NCI-H2196 treated with DMSO at 0.1 percent for 48 hours (cell line): ENCODE results near the gene DIDO1.

Experiments
- DNase-seq: peaks from one replicate; lab custom pipeline; 2025; ENCODE audit not compliant: unreplicated experiment; lab: John Stamatoyannopoulos, UW

The DIDO1 gene

GRCh38 chr20:62926229-62927127, at the start of gene DIDO1:
DIDO1 (minus strand) TSS chr20:62926505.
- DNase-seq = peak; percentile 83

GRCh38 chr20:62975251-62975760, 49.0 kb upstream of the DIDO1 start:
- DNase-seq = no peak

- no peak for DNase-seq
Observed at GRCh38 chr20:62972845-62973745, 46.8 kb upstream of the DIDO1 start.

- DNase-seq = peak; percentile 50
Observed at GRCh38 chr20:62971950-62972844, 45.9 kb upstream of the DIDO1 start.

- no peak for DNase-seq
Observed at GRCh38 chr20:62971211-62971949, 45.1 kb upstream of the DIDO1 start.

GRCh38 chr20:62970307-62971210, 44.3 kb upstream of the DIDO1 start:
- DNase-seq = no peak

GRCh38 chr20:62969939-62970306, 43.6 kb upstream of the DIDO1 start:
- DNase-seq = no peak

GRCh38 chr20:62969179-62969760, 43.0 kb upstream of the DIDO1 start:
- no peak for DNase-seq

- DNase-seq = no peak
Observed at GRCh38 chr20:62968378-62969178, 42.3 kb upstream of the DIDO1 start.

- no peak for DNase-seq
Observed at GRCh38 chr20:62967628-62968351, 41.5 kb upstream of the DIDO1 start.

GRCh38 chr20:62967149-62967501, 40.8 kb upstream of the DIDO1 start:
- DNase-seq = no peak

- no peak for DNase-seq
Observed at GRCh38 chr20:62966212-62967148, 40.2 kb upstream of the DIDO1 start.

- no peak for DNase-seq
Observed at GRCh38 chr20:62965363-62965771, 39.1 kb upstream of the DIDO1 start.

- DNase-seq = no peak
Observed at GRCh38 chr20:62964700-62965099, 38.4 kb upstream of the DIDO1 start.

GRCh38 chr20:62963614-62964397, 37.5 kb upstream of the DIDO1 start:
- DNase-seq = no peak
